HS-5 (cell line): Measurements from ENCODE around the gene DIO3.

Experiments
- DNase-seq: peaks from one replicate; pipeline ENCODE4 v3.0.0-alpha.2; 2012; ENCODE audit warnings: low read depth

DIO3 gene

DNA sequence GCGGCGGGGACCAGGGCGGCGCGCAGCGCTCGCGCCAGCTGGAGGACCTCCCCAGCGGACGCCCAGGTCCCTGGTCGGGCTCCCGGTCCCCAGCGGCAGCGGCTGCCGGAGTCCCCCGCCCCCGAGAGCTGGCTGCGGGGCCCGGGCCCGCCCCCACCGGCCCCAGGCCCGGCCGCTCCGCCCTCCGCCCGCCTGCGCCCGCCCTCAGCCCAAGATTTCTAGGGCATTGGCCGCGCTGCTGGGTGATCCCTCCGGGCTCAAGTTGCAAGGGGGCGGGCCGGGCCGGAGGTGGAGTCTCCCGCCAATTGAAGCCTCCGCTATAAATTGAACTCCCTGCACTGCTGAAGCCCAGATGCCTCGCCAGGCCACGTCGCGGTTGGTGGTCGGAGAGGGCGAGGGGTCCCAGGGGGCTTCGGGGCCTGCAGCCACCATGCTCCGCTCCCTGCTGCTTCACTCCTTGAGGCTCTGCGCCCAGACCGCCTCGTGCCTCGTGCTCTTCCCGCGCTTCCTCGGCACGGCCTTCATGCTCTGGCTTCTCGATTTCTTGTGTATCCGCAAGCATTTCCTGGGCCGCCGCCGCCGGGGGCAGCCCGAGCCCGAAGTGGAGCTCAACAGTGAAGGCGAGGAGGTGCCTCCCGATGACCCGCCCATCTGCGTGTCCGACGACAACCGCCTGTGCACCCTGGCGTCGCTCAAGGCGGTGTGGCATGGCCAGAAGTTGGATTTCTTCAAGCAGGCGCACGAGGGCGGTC, at the start of gene DIO3:
TSS of gene DIO3 (plus strand) at position 351 of the 752 bp plus-strand sequence.
- DNase-seq: no peak

DNA sequence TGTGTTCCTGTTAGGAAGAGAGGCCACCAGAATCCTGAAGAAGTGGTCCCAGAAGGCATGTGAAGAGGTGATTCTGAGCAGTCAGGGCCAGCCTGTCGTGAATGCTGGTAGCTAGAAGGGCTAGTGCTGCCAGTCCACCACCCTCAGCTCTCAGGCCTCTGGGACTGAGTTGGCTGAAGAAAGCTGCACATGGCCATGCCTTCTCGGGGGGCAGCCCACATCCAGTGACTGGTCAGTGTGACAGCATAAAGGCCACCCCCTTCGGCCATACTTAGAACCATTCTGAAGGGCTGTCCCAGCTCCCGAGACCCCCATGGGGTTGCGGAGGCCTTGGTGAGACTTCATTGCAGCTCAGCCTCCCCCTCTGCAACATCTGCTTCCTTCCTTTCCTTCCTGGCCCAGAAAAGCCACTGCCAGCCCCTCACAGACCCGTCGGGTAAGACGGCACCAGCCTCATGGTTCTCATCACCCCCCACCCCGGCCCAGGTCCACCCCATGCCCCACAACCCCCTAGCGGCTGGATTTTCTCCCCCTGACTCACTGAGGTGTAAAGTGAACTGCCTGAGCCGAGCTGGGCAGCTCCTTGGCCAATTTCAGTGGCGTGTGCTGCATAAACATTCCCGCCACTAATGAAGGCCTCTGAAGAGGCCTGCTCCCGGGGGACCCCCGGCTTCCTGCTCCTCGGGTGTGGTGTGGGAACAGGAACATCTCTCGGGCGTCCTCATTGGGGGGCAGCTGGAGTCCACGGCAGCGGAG, 49.5 kb upstream of the DIO3 start:
- DNase-seq: no peak

GRCh38 chr14:101512376-101512695, 49.0 kb upstream of the DIO3 start:
- DNase-seq: no peak

DNA sequence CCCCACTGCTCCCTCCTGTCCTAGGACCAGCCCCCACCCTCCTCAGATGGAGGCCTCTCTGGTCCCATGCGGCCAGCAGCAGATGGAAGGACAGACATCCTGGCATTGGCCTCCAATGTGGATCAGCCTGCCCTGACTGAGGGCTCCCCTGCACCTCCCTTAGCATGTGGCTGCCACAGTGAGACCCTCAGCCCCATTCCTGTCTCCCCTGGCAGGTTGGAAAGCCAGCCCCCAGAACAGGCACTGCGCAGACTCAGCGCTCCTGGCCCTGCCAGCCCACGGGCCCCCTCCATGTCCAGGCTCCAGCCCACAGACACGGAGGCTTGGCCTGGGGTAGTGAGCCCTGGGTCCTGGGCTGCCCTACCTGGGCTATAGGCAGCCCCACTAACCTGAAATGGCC, 47.2 kb upstream of the DIO3 start:
- DNase-seq: no peak

DNA sequence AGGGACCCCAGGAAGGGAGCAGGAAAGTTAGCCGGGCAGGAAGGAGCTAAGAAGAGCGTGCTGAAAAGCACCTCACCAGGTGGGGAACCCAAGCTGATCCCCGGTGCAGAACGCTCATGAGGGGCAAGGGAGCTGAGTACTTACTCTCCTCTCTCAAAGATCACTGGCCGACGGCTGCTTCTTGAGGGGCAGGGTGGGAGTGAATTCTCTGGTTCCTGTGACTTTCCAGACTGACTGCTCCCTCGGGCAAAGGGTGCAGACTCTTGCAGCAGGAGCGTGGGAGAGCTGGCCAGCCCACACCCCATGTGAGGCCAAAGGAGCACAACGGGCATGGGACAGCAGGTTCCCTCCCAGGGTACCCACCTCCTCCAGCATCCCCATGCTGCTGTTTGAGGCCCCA, 44.9 kb upstream of the DIO3 start:
- no peak for DNase-seq

- no peak for DNase-seq
These were observed 42.5 kb upstream of the DIO3 start for GRCh38 chr14:101518611-101519473.

DNA sequence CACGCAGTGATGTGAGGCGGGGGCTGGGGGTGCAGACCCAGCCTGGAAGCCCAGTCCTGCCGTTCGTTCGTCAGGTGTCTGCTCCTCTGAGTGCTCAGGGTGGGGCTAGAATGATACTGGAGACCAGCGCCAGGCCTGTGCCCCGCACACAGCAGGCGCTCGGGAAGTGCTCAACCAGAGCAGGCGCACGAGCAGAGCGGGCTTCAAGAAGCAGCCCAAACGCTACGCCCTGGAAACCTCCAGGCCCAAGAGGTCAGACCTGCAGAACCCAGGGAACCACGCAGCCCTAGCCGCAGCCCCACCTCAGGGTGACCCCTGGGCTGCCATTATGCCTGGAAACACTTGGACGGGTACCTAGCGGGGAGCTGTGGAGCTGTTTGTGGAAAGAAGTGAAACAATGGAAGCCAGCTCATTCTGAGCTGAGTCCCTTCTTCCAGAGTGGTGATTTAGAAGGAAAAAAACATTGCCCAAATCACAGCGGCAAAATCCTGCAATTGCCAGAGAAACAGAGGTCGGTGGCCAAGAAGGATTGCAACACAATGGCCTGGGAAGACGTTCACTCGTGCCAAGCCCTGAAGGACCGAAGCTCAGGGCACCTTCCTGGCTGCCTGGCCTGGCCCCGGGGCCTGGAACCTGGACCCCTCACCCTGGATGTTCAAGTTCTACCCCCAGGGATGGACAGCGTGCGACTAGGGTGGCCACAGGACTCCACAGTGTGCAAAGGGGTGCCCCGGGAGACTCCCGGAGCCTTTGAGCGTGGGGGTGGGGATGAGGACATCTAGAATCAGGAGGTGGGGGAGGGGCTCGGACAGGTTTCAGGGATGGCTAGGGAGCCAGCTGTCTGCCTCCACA, 40.4 kb upstream of the DIO3 start:
- no peak for DNase-seq

DNA sequence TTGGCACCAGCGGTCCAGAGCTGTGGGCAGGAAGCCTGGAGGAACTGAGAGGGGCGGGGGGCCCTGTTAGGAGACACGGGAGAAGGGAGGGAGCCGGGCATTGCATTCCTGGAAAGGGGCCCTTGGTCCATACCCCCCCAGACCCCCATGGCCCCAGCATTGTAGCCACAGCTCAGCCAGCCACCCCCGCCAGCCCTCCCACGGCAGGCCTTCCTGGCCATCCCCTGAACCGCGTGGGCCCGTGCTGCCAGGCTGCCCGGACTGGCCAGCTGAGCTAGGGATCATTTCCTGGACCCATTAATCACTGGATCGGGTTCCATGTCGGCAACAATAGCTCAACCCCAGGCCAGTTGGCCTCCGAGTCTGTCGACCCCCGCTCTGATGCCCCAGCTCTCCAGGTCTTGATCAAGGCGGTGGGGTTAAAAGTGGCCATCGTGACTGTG, 39.8 kb upstream of the DIO3 start:
- no peak for DNase-seq

- DNase-seq: no peak
These were observed 39.3 kb upstream of the DIO3 start for GRCh38 chr14:101521978-101522377.

DNA sequence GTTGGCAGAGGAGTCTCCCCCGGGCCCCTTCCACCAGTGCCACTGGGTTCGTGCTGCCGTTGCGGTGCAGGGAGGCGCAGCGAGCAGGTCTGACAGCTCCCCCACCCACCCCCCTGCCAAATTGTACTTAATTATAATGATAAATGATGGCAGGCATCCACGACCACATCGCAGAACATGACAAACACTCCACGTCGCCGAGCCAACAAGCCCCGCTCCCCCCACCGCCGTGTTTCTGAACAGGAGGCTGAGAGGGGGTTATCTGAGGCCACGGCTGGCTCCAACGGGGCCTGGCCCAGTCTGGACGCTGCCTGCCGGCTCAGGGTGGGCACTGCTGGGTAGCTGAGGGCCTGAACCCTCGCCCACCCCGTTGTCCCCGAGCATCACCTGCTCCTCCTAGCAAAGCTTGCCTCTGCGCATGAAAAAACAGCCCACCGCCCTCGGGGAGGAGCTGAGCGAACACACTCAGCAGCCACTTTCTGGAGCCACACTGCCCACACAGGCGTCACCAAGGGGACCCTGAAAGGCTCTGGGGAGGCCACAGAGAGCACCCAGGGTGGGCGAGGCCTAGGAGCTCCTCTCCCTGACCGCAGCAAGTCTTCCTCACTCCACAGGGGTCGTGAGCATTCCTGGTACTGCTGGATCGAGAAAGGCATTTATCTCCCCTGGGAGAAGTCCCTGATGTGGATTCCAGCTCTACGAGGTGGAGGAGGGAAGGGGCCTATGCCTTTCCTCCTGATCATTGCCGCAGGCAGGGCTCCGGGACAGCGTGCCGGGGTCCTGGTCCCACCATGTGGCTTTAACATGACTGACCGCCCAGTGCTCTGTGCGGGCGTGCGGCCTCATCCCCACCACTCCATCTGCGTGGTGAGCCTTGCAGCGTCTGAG, 35.4 kb upstream of the DIO3 start:
- DNase-seq: no peak

DNA sequence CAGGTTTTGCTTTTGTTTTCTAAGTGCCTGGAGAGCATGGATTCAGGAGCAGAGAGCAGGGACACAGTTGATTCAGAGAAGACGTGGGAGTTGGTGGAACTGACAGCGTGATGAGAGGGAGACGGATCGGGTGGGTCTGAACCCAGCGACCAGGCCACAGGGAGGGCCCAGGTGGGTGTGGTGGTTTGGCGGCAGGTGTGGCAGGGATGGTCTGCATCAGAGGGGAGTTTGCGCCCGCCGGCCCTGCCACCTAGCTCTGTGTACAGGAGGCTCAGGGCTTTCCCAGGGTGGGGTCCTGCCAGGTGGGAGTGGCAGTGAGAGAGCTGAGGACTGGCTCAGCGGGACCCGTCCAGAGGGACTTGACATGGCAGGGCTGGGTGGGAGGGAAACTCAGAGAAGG, 33.3 kb upstream of the DIO3 start:
- no peak for DNase-seq

DNA sequence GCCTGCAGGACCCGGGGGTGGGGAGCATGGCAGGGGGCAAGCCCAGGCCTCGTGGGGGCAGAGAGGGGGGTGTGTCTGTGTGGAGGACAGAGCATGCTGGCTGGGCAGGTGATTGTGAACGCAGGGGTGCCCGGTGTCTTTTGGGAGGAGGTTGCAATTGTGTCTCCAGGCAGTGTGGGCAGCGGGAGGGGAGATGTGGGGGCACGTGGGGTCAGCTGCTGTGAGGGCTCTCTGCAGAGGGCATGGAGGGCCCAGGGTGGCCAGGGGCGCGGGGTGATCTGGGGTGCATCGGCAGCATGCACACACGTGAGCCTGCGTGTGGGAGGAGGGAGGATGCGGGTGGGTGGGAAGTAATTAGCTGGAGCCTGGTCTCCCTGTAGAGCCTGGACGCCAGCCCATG, 32.2 kb upstream of the DIO3 start:
- no peak for DNase-seq

DNA sequence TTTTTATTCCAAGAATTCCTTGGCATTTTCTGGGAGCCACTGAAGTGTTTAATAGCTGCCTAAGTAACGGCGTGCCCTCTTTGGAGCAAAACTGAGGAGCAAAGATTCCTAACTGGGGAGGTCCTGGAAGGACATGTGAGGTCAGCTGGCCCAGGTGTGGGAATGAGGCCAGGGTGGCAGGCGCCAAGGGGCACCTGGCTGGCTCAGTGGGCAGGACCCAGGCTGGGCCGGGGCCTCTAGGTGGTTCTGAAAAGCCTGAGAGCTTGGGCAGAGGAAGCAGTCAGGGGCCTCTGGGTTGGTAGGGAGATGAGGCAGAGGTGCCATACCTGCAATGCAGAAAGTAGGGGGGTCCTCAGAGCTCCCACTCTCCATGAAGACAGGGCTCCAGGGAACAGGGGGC, 27.1 kb upstream of the DIO3 start:
- no peak for DNase-seq

- DNase-seq: no peak
These were observed 26.1 kb upstream of the DIO3 start for GRCh38 chr14:101535232-101535631.

- DNase-seq: no peak
These were observed 25.5 kb upstream of the DIO3 start for GRCh38 chr14:101535701-101536207.

DNA sequence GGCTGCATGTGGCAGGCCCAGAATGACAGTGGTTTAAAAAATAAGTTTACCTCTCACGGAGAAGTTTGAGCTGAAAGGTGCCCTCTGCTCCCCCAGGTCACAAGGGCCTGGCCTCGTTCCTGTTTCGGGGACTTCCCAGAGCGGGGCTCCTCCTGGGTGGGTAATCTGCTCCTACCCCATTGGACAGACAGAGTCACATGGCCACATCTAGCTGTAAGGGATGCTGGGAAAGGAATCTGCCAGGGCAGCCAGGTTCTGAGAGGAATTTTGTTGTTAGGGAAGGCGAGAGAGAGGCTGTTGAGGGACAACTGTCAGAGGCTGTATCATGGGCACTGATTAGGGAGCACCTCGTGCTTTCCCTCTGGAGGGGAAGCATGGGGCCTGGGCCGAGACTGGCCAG, 24.0 kb upstream of the DIO3 start:
- DNase-seq: no peak

DNA sequence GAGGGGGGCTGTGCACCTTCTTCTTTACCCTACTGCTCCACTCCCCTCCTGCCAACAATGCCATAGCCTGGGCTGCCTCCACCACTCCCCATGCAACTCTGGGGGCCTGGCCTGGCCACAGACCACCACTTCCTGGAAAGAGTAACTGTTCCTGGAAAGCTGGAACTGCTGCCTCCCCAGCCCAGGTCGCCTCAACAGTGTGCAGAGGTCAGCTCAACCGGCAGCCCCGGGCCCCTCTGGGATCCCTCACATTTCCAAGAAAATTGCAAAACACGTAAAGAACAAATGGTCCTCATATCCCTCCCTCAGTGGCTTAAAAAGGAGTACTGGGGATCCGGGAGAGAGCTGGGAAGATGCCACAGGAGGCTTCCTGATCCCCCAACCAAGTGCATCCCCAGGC, 22.4 kb upstream of the DIO3 start:
- no peak for DNase-seq

DNA sequence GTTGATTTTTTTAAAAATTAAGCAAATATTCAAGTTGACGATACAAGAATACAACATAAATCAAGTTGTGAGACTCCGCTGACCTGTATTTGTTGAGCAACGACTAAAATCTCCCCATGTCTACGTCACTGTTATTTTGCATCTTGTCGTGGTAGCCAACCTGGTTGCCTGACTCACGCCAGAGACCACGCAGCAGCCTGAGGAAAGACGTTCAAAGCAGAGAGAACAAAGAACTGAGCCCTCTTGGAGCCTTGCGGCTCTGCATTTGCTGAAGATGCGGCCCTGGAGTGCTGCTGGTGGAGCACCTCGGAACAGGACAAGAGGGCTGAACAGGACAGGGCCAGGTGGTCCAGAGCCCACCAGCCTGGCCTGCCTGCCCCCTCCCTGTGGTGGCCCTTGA, 21.4 kb upstream of the DIO3 start:
- DNase-seq: no peak

DNA sequence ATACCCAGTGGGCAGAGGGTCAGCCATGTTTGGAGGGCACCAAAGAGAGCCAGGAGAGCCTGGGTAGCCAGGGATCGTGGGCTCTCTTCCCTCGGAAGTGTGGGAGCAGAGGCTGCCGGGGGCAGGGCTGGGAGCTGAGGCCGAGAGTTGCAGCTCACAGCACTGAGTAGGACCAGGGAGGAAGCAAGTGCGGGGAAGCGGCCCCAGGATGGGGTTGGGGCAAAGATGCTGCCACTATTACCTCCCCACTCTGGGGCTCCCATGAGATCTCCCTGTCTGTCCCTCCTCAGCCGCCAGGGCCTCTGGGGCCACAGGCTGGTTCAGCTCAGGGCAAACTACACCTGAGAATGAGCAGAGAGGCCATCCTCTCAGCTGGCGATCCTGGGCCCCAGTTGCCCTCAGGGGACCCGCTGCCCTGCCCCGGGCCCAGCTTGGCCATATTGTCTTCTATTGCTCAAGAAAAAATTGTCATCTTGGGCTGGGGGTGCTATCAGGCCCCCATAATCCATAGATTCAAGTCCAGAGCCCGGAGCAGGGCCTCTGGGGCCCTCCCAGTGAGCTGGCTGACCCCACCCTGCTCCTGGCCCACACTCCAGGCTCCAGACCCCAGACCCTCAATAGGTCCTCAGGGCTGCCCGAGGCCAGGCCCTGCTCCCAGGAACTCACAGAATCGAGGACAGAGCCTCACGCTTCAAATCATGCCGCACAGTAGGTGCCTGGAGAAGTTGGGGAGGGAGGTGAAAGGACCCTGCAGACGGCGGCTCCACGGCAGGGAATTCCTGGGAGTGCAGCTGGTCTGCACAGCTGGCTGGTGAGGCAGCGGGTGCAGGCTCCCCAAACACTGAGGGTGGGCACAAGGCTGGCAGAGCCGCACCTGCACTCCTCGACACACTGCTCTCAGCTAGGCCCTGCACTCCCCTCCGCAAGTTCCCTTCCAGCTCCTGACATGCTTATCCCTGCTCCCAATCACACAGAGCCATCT, 20.5 kb upstream of the DIO3 start:
- DNase-seq: no peak
